Smooth muscle cell (in vitro differentiated cells): ENCODE measurements around the gene TMEM266. TPM values are rescaled to one million over a fixed set of nuclear protein-coding genes. Genes with fewer than 3 reads are reported as not detected.

Source experiments
- DNase-seq: peaks from one replicate; lab custom pipeline; 2025; ENCODE audit not compliant: unreplicated experiment; lab: John Stamatoyannopoulos, UW
- H2AFZ ChIP-seq: fragments of 200-600 bp; sonication (generic); 2 replicates; pipeline ENCODE4 v1.6.0; 2016; ENCODE audit warnings: antibody characterized with exemption, low read depth, mild to moderate bottlenecking
- H3F3A ChIP-seq: fragments of 200-600 bp; sonication (generic); 2 replicates; pipeline ENCODE4 v1.6.0; 2017; ENCODE audit warnings: antibody characterized with exemption, low read depth
- H3K27ac ChIP-seq: fragments of 200-600 bp; sonication (generic); 2 replicates; pipeline ENCODE4 v1.5.1; 2016; ENCODE audit warnings: low read depth, mild to moderate bottlenecking
- H3K27me3 ChIP-seq: fragments of 200-600 bp; sonication (generic); 2 replicates; pipeline ENCODE4 v1.6.1; 2016; ENCODE audit warnings: low read depth, mild to moderate bottlenecking
- H3K36me3 ChIP-seq: fragments of 200-600 bp; sonication (generic); 2 replicates; pipeline ENCODE4 v1.5.1; 2016; ENCODE audit warnings: low read depth
- H3K4me1 ChIP-seq: fragments of 200-600 bp; sonication (generic); 2 replicates; pipeline ENCODE4 v1.5.1; 2016; ENCODE audit warnings: low read depth
- H3K4me2 ChIP-seq: fragments of 200-600 bp; sonication (generic); 2 replicates; pipeline ENCODE4 v1.6.0; 2016; ENCODE audit warnings: mild to moderate bottlenecking
- H3K4me3 ChIP-seq: fragments of 200-600 bp; sonication (generic); 2 replicates; pipeline ENCODE4 v1.5.1; 2016; ENCODE audit warnings: mild to moderate bottlenecking
- H3K79me2 ChIP-seq: fragments of 200-600 bp; sonication (generic); 2 replicates; pipeline ENCODE4 v1.6.0; 2016; ENCODE audit warnings: low read depth, mild to moderate bottlenecking
- H3K9ac ChIP-seq: fragments of 200-600 bp; sonication (generic); 2 replicates; pipeline ENCODE4 v1.6.0; 2016; ENCODE audit warnings: low read depth
- H3K9me3 ChIP-seq: fragments of 200-600 bp; sonication (generic); replicated peaks from 2 replicates; pipeline ENCODE4 v1.5.1; 2016; ENCODE audit warnings: low read depth
- H4K20me1 ChIP-seq: fragments of 200-600 bp; sonication (generic); 2 replicates; pipeline ENCODE4 v1.6.0; 2016; ENCODE audit warnings: low read depth
- WGBS: methylation state at CpG from one replicate; pipeline ENCODE4 v1.1.7; 2016; ENCODE audit warnings: low lambda C conversion rate; 5-methylcytosine and 5-hydroxymethylcytosine counted together
- polyA plus RNA-seq: library from polyadenylated mRNA; unstranded; fragments of >200 nt; fragmentation: Nextera tagmentation; extraction: Ambion mirVana; gene quantifications from 2 replicates; pipeline ENCODE4 v1.2.1, GENCODE V29; 2016
- total RNA-seq: library from RNA; depleted of rRNA; stranded (reverse); fragments of >200 nt; gene quantifications from 2 replicates; pipeline ENCODE4 v1.2.3, GENCODE V29; 2014
- TF ChIP-seq, protein P1 (sequence below): fragments of 200-600 bp; sonication (generic); IDR thresholded peaks from 2 replicates; pipeline ENCODE4 v1.5.1; 2017; ENCODE audit warnings: borderline replicate concordance, mild to moderate bottlenecking, antibody characterized with exemption; ENCODE audit not compliant: insufficient read depth, poor library complexity, severe bottlenecking

TMEM266 gene
- total and polyA plus RNA-seq, 2 experiments from 2014 or later = 0.27 TPM; not detected in 1

GRCh38 chr15:76057332-76058000 lies 2.3 kb upstream of the TMEM266 start:
- Histone ChIP-seq H3K27me3 (peaks cover 21% of the 10 kb centered on the region), H3K4me3 (peak overlapping the region; percentile 35), H4K20me1 (no peaks in the 10 kb centered on the region), H3K4me2 (peak overlapping the region; percentile 77), H3F3A (no peaks in the 10 kb centered on the region), H3K9ac (no peak overlapping the region), H2AFZ (peak overlapping the region; percentile 86), H3K79me2 (no peaks in the 10 kb centered on the region), H3K9me3 (no peaks in the 10 kb centered on the region), H3K4me1 (no peaks in the 10 kb centered on the region), H3K36me3 (no peaks in the 10 kb centered on the region), H3K27ac (no peak overlapping the region)
- TF ChIP-seq, protein P1, sequence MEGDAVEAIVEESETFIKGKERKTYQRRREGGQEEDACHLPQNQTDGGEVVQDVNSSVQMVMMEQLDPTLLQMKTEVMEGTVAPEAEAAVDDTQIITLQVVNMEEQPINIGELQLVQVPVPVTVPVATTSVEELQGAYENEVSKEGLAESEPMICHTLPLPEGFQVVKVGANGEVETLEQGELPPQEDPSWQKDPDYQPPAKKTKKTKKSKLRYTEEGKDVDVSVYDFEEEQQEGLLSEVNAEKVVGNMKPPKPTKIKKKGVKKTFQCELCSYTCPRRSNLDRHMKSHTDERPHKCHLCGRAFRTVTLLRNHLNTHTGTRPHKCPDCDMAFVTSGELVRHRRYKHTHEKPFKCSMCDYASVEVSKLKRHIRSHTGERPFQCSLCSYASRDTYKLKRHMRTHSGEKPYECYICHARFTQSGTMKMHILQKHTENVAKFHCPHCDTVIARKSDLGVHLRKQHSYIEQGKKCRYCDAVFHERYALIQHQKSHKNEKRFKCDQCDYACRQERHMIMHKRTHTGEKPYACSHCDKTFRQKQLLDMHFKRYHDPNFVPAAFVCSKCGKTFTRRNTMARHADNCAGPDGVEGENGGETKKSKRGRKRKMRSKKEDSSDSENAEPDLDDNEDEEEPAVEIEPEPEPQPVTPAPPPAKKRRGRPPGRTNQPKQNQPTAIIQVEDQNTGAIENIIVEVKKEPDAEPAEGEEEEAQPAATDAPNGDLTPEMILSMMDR = peak; percentile 72
- 6% methylated on average over 7 of the region's 7 CpGs for whole genome bisulfite sequencing
- DNase-seq = no peak

DNA sequence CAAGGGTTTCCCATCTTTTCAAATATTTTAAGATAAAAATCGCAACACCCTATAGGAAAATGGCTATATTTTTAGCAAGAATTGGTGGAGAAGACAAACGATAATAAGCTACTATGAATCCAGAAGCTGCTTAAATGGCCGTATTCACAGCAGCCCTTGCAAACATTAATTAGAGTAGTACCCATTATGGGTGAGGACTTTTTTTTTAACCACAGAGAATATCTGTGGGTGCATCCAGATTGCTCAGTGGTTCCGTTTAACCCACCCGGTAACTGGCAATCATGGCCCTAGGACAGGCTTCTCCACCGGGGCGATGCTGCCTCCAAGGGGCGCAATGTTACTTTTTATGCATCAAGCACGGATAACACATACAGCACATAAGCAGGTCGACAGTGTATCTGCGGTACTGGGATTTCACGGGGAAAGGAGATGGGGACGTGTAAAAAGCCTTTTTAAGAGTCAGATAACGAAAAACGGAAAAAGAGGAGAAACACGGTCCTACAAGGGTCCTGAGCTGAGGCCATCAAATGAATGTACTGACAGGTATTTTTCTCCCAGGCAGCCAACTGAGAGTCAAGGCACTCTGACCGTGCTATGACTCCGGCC lies 968 bp upstream of the TMEM266 start:
- peak overlapping the region; percentile 95 for H3K4me2 ChIP-seq
- H3K4me3 ChIP-seq = peak overlapping the region; percentile 71
- H3K27ac ChIP-seq = no peak overlapping the region
- no peaks in the 10 kb centered on the region for H3K4me1 ChIP-seq
- peak overlapping the region; percentile 73 for H2AFZ ChIP-seq
- H3K79me2 ChIP-seq = no peaks in the 10 kb centered on the region
- no peaks in the 10 kb centered on the region for H3K9me3 ChIP-seq
- 16% methylated on average over 18 of the region's 18 CpGs for WGBS
- H3K9ac ChIP-seq = peak overlapping the region; percentile 14
- no peaks in the 10 kb centered on the region for H4K20me1 ChIP-seq
- no peak for DNase-seq
- peaks cover 25% of the 10 kb centered on the region for H3K27me3 ChIP-seq
- H3F3A ChIP-seq = no peaks in the 10 kb centered on the region
- TF ChIP-seq, protein P1 = no peak
- H3K36me3 ChIP-seq = no peaks in the 10 kb centered on the region

GRCh38 chr15:76060118-76060989 lies 569 bp downstream of the TMEM266 start:
- Histone ChIP-seq H3K4me2 (peak overlapping the region; percentile 89), H3F3A (no peaks in the 10 kb centered on the region), H3K36me3 (no peaks in the 10 kb centered on the region), H3K27me3 (peaks cover 26% of the 10 kb centered on the region), H3K9ac (no peak overlapping the region), H2AFZ (peak overlapping the region; percentile 74), H4K20me1 (no peaks in the 10 kb centered on the region), H3K9me3 (no peaks in the 10 kb centered on the region), H3K4me1 (no peaks in the 10 kb centered on the region), H3K27ac (no peak overlapping the region), H3K4me3 (peak overlapping the region; percentile 55), H3K79me2 (no peaks in the 10 kb centered on the region)
- TF ChIP-seq, protein P1 = no peak
- WGBS = 31% methylated on average over 20 of the region's 20 CpGs
- no peak for DNase-seq
